Measurements from ENCODE around the gene SLC22A5.
A peak's percentile ranks its signal among the peaks of the same experiment; 100 is the strongest.

SLC22A5 gene

GRCh38 chr5:132389585-132390286 lies 20.2 kb downstream of the SLC22A5 start (continued):
- TF ChIP-seq PRDM6 (tag by site-specific recombination; IDR thresholded peaks at IDR 0.05) (no peak), ZNF138 (tag by site-specific recombination; IDR thresholded peaks at IDR 0.05; ENCODE audit: borderline replicate concordance) (no peak), ZNF223 (tag by site-specific recombination; IDR thresholded peaks at IDR 0.05) (peak; percentile 84), KLF10 (tag by site-specific recombination; IDR thresholded peaks at IDR 0.05) (no peak), ZSCAN23 (tag by site-specific recombination; IDR thresholded peaks at IDR 0.05) (0 out of 2 replicates have a peak, but pooled peaks have one; percentile 30), KLF9 (tag by site-specific recombination; IDR thresholded peaks at IDR 0.05; ENCODE audit: low read depth) (no peak), ZNF302 (tag by site-specific recombination; IDR thresholded peaks at IDR 0.05; ENCODE audit: low read depth) (no peak), ZNF701 (tag by site-specific recombination; IDR thresholded peaks at IDR 0.05) (no peak), ZNF449 (tag by site-specific recombination; IDR thresholded peaks at IDR 0.05) (no peak), ZFP41 (tag by site-specific recombination; IDR thresholded peaks at IDR 0.05; ENCODE audit: borderline replicate concordance) (no peak), ZEB2 (tag by site-specific recombination; IDR thresholded peaks at IDR 0.05) (peak; percentile 55; the same call in 1 of the 2 replicates), HIC1 (tag by site-specific recombination; IDR thresholded peaks at IDR 0.05) (peak; percentile 63), ZNF792 (tag by site-specific recombination; IDR thresholded peaks at IDR 0.05) (no peak), ZNF585B (tag by site-specific recombination; IDR thresholded peaks at IDR 0.05) (no peak), ZNF433 (tag by site-specific recombination; IDR thresholded peaks at IDR 0.05; ENCODE audit: low read depth) (no peak), MEIS1 (CRISPR knock-in tag; IDR thresholded peaks at IDR 0.05; ENCODE audit: borderline replicate concordance) (no peak), ZNF366 (tag by site-specific recombination; conservative IDR thresholded peaks at IDR 0.05) (peak; percentile 75), ZNF354C (tag by site-specific recombination; IDR thresholded peaks at IDR 0.05; ENCODE audit: borderline replicate concordance, low read depth) (no peak), ZIC2 (tag by site-specific recombination; IDR thresholded peaks at IDR 0.05) (peak; percentile 91), ZBTB49 (tag by site-specific recombination; IDR thresholded peaks at IDR 0.05; ENCODE audit: low read depth) (no peak), PATZ1 (tag by site-specific recombination; IDR thresholded peaks at IDR 0.05) (no peak), ZSCAN4 (tag by site-specific recombination; IDR thresholded peaks at IDR 0.05) (no peak), ZNF221 (tag by site-specific recombination; IDR thresholded peaks at IDR 0.05; ENCODE audit: borderline replicate concordance) (no peak), RBAK (tag by site-specific recombination; IDR thresholded peaks at IDR 0.05) (no peak), ZNF639 (tag by site-specific recombination; IDR thresholded peaks at IDR 0.05) (no peak)

Measured in HEK293 (cell line).